Neuronal stem cell (in vitro differentiated cells): ENCODE data around the gene ZNF566.

ENCODE experiments used
- DNase-seq: peaks from one replicate; pipeline ENCODE4 v3.0.0-alpha.2; 2013; ENCODE audit warnings: low spot score
- H2AFZ ChIP-seq: one replicate; pipeline ENCODE4 v1.6.1; 2013; ENCODE audit warnings: mild to moderate bottlenecking, low read length, inconsistent platforms
- H2AK5ac ChIP-seq: 2 replicates; pipeline ENCODE4 v1.6.1; 2013; ENCODE audit warnings: low read depth, mild to moderate bottlenecking, inconsistent platforms, low read length, moderate library complexity, mixed read lengths
- H2BK120ac ChIP-seq: 2 replicates; pipeline ENCODE4 v1.6.1; 2013; ENCODE audit warnings: low read depth, mild to moderate bottlenecking, inconsistent platforms, low read length, moderate library complexity, mixed read lengths
- H2BK12ac ChIP-seq: one replicate; pipeline ENCODE4 v1.6.1; 2013; ENCODE audit warnings: low read length, inconsistent platforms
- H2BK15ac ChIP-seq: 2 replicates; pipeline ENCODE4 v1.6.1; 2013; ENCODE audit warnings: mild to moderate bottlenecking, low read length, inconsistent platforms, mixed read lengths
- H2BK5ac ChIP-seq: one replicate; pipeline ENCODE4 v1.6.1; 2013; ENCODE audit warnings: inconsistent platforms, mild to moderate bottlenecking, low read length, moderate library complexity
- H3K14ac ChIP-seq: one replicate; pipeline ENCODE4 v1.6.1; 2013; ENCODE audit warnings: low read length, inconsistent platforms
- H3K18ac ChIP-seq: 2 replicates; pipeline ENCODE4 v1.6.1; 2013; ENCODE audit warnings: low read length, inconsistent platforms
- H3K23ac ChIP-seq: 2 replicates; pipeline ENCODE4 v1.6.1; 2013; ENCODE audit warnings: low read depth, mild to moderate bottlenecking, mixed read lengths, low read length, inconsistent platforms; ENCODE audit not compliant: poor library complexity
- H3K27ac ChIP-seq: replicated peaks from 3 replicates; pipeline ENCODE4 v1.5.1; 2013; ENCODE audit warnings: low read length, inconsistent platforms
- H3K27me3 ChIP-seq, 3 experiments: 2 replicates each; pipeline ENCODE4 v1.6.1; 2013; ENCODE audit warnings: low read length in 3 of 3, mild to moderate bottlenecking in 2 of 3, inconsistent platforms in 1 of 3, low read depth in 1 of 3, mixed read lengths in 1 of 3, moderate library complexity in 1 of 3; ENCODE audit not compliant: control insufficient read depth in 3 of 3, insufficient read depth in 3 of 3
- H3K36me3 ChIP-seq, 2 donors: replicated peaks in 1 of 2; 2 replicates each; pipeline ENCODE4 v1.6.1; 2013; ENCODE audit warnings: low read length in 2 of 2; ENCODE audit not compliant: control insufficient read depth in 2 of 2, insufficient read depth in 2 of 2
- H3K4ac ChIP-seq: 2 replicates; pipeline ENCODE4 v1.6.1; 2013; ENCODE audit warnings: inconsistent platforms, mild to moderate bottlenecking, low read length, moderate library complexity
- H3K4me1 ChIP-seq, 2 donors: 1 replicate in 1 of 2; 2 replicates in 1 of 2; pipeline ENCODE4 v1.6.1; 2013; ENCODE audit warnings: low read length in 2 of 2, low read depth in 1 of 2; ENCODE audit not compliant: control insufficient read depth in 2 of 2, insufficient read depth in 1 of 2
- H3K4me2 ChIP-seq: one replicate; pipeline ENCODE4 v1.6.1; 2013; ENCODE audit warnings: mild to moderate bottlenecking, low read length, inconsistent platforms; ENCODE audit not compliant: insufficient read depth, poor library complexity, severe bottlenecking
- H3K4me3 ChIP-seq, 2 donors: 2 replicates each; pipeline ENCODE4 v1.5.1; 2013; ENCODE audit warnings: low read length in 2 of 2, mild to moderate bottlenecking in 2 of 2, inconsistent platforms in 1 of 2, moderate library complexity in 1 of 2
- H3K79me1 ChIP-seq: one replicate; pipeline ENCODE4 v1.6.1; 2013; ENCODE audit warnings: low read depth, mild to moderate bottlenecking, inconsistent platforms, low read length, moderate library complexity
- H3K9ac ChIP-seq: one replicate; pipeline ENCODE4 v1.6.1; 2013; ENCODE audit warnings: mild to moderate bottlenecking, low read depth, low read length, inconsistent platforms; ENCODE audit not compliant: poor library complexity
- H3K9me3 ChIP-seq, 2 donors: replicated peaks in 1 of 2; 2 replicates each; pipeline versions ENCODE3 to v1.6.1; 2013; ENCODE audit warnings: low read length in 2 of 2, mild to moderate bottlenecking in 2 of 2, inconsistent platforms in 1 of 2, low read depth in 1 of 2, mixed read lengths in 1 of 2, moderate library complexity in 1 of 2; ENCODE audit not compliant: control insufficient read depth in 2 of 2, insufficient read depth in 1 of 2
- H4K8ac ChIP-seq: one replicate; pipeline ENCODE4 v1.6.1; 2013; ENCODE audit warnings: low read depth, mild to moderate bottlenecking, inconsistent platforms, low read length, moderate library complexity
- H4K91ac ChIP-seq: one replicate; pipeline ENCODE4 v1.6.1; 2013; ENCODE audit warnings: low read length, low read depth, mild to moderate bottlenecking, inconsistent platforms; ENCODE audit not compliant: poor library complexity
- WGBS, 2 donors: extraction: QIAGEN DNeasy Blood & Tissue Kit; methylation state at CpG; one replicate each; pipeline ENCODE4 v1.1.7; 2013; ENCODE audit warnings: missing lambda C conversion rate in 2 of 2, mixed read lengths in 1 of 2; ENCODE audit not compliant: insufficient read length in 2 of 2, insufficient replicate concordance in 1 of 2; ENCODE audit errors: extremely low coverage in 2 of 2; 5-methylcytosine and 5-hydroxymethylcytosine counted together

Gene ZNF566

GRCh38 chr19:36456831-36457230, 32.5 kb downstream of the ZNF566 start:
- WGBS, 2 donors, result no CpG with 5 or more reads among the region's 2 CpGs
- H2BK15ac ChIP-seq, result no peak overlapping the region
- peaks cover 4 to 81% of the 10 kb centered on the region in 2 donors for H3K9me3 ChIP-seq

GRCh38 chr19:36449059-36449670, 40.2 kb downstream of the ZNF566 start:
- Histone ChIP-seq H2BK120ac (no peak overlapping the region), H3K36me3 (peaks cover 10 to 64% of the 10 kb centered on the region in 2 donors), H2AK5ac (no peak overlapping the region), H3K23ac (no peak overlapping the region), H3K4me2 (no peak overlapping the region), H3K14ac (no peak overlapping the region), H3K4me1 (no peaks in the 10 kb centered on the region), H3K4me3 (no peak overlapping the region), H4K91ac (no peak overlapping the region), H2BK5ac (no peak overlapping the region), H2BK12ac (no peak overlapping the region), H4K8ac (no peak overlapping the region), H2AFZ (no peak overlapping the region), H3K18ac (no peak overlapping the region), H3K27ac (no peak overlapping the region), H3K79me1 (no peaks in the 10 kb centered on the region), H2BK15ac (no peak overlapping the region), H3K27me3 (no peaks in the 10 kb centered on the region), H3K9ac (no peak overlapping the region), H3K4ac (no peak overlapping the region), H3K9me3 (peaks cover 14 to 87% of the 10 kb centered on the region in 2 donors)
- no peak for DNase-seq
- no CpG with 5 or more reads among the region's 5 CpGs for WGBS, 2 donors

More at GRCh38 chr19:36456831-36457230, 32.5 kb downstream of the ZNF566 start:
- DNase-seq, result no peak
- H3K79me1 ChIP-seq, result no peaks in the 10 kb centered on the region
- H3K23ac ChIP-seq, result no peak overlapping the region
- peaks cover 2 to 74% of the 10 kb centered on the region in 2 donors for H3K36me3 ChIP-seq
- no peak overlapping the region for H2AFZ ChIP-seq
- no peak overlapping the region for H3K14ac ChIP-seq
- H3K4me1 ChIP-seq, result no peaks in the 10 kb centered on the region
- H3K4me2 ChIP-seq, result no peak overlapping the region
- H3K27ac ChIP-seq, result no peak overlapping the region
- no peak overlapping the region for H3K4ac ChIP-seq
- H4K91ac ChIP-seq, result no peak overlapping the region
- H2BK120ac ChIP-seq, result no peak overlapping the region
- H4K8ac ChIP-seq, result no peak overlapping the region
- H3K27me3 ChIP-seq, result no peaks in the 10 kb centered on the region
- no peak overlapping the region for H3K18ac ChIP-seq
- no peak overlapping the region for H2AK5ac ChIP-seq
- H3K4me3 ChIP-seq, result no peak overlapping the region
- H2BK12ac ChIP-seq, result no peak overlapping the region
- no peak overlapping the region for H2BK5ac ChIP-seq
- no peak overlapping the region for H3K9ac ChIP-seq

- Histone ChIP-seq H3K18ac (no peak overlapping the region), H3K27me3 (no peaks in the 10 kb centered on the region), H3K23ac (no peak overlapping the region), H3K4me1 (no peaks in the 10 kb centered on the region), H2BK5ac (no peak overlapping the region), H3K9ac (no peak overlapping the region), H4K8ac (no peak overlapping the region), H2BK15ac (no peak overlapping the region), H3K27ac (no peak overlapping the region), H3K36me3 (no peaks in the 10 kb centered on the region), H3K9me3 (peaks cover 0 to 26% of the 10 kb centered on the region in 2 donors), H3K79me1 (no peaks in the 10 kb centered on the region), H3K4me2 (no peak overlapping the region), H4K91ac (no peak overlapping the region), H2BK120ac (no peak overlapping the region), H2BK12ac (no peak overlapping the region), H3K4me3 (no peak overlapping the region), H2AFZ (no peak overlapping the region), H3K4ac (no peak overlapping the region), H3K14ac (no peak overlapping the region), H2AK5ac (no peak overlapping the region)
- no CpG with 5 or more reads among the region's 1 CpG for WGBS, 2 donors
- DNase-seq, result no peak
Observed at GRCh38 chr19:36441339-36441738, 48.0 kb downstream of the ZNF566 start.

GRCh38 chr19:36436531-36436930, 52.8 kb downstream of the ZNF566 start:
- Histone ChIP-seq H3K27ac (no peak overlapping the region), H2BK5ac (no peak overlapping the region), H3K9me3 (peaks cover 0 to 3% of the 10 kb centered on the region in 2 donors), H2BK15ac (no peak overlapping the region), H3K4ac (no peak overlapping the region), H3K79me1 (no peaks in the 10 kb centered on the region), H2AK5ac (no peak overlapping the region), H3K36me3 (no peaks in the 10 kb centered on the region), H3K4me2 (no peak overlapping the region), H3K9ac (no peak overlapping the region), H4K91ac (no peak overlapping the region), H3K23ac (no peak overlapping the region), H2BK120ac (no peak overlapping the region), H4K8ac (no peak overlapping the region), H3K4me3 (no peak overlapping the region), H3K18ac (no peak overlapping the region), H2AFZ (no peak overlapping the region), H3K14ac (no peak overlapping the region), H2BK12ac (no peak overlapping the region), H3K4me1 (no peaks in the 10 kb centered on the region), H3K27me3 (no peaks in the 10 kb centered on the region)
- no peak for DNase-seq
- WGBS, 2 donors, result no CpG with 5 or more reads among the region's 2 CpGs
